Measurements from ENCODE around the gene PHPT1.
"Not testable (repeated sequence)": the region's sequence is repeated elsewhere in the genome, so short reads cannot be mapped to it uniquely, and the experiment has no call there.

Gene PHPT1

DNA sequence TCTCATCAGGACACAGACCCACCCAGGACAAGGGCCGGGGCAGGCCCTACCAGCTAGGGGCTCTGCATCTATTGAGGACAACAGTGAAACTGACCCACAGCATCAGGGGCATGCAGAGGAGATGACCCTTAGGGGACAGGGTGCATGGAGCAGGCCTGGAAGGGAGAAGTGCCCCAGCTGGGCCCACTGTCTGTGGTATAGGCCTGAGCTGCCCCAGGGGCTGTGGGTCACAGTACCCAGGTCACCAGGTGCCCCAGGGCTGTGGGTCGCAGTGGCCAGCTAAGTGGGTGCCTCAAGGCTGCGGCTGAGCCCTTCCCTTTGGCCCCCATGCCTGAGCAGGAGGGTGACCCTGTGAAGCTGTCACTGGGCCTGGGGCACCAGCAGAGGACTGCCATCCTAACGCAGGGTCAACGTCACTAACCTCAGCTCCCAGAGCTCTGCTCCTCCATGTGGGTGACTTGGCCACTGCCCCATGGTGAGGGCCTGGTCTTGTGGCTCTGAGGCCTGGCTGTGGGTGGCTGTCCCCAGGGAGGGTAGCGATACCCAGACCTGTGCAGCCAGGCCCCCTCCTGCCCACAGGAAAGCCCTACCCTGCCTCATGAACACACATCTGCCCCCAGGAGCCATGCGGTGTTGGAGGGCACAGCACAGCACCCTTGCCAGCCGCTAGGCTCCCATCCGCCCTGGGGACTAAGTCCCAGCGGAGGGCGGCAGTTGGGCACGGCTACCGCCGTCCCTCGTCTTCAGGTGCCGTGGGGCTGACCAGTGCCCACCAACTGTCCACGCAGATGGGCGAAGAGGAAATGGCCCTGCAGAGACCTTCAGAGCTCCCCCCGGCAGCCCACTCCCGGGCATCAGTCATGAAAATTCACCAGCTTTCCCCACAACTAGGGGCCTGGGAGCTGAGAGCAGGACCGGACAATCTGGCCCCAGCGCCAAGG lies 12.0 kb downstream of the PHPT1 start:
- DNase-seq, result no peak

DNA sequence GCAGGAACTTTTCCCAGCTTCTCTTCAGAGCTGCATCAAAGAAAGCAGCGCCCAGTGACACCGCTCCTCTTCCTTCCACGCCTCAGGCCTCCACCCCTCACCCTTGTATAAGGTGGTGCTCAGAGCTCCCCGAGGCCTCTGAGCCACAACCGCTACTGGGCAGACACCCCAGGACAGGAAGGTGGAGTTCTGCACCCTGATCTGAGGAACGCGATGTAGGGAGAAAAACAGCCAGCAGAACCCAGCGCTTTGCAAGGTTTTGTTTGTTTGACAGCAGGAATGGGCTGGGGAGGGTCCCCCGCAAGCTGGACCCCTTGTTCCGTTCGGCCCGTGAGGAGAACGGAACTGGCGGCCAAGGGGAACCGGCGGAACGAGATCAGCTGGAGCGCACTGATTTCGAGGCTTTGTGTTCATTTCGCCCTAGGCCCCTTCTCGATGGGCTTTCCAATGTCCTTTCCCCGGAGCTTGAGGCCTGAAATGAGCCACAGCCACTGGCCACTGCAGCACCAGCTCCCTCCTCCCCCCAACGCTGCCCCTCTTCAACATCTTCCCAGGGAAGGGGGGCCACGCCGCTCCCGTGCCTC lies 12.8 kb downstream of the PHPT1 start:
- no peak for DNase-seq

DNA sequence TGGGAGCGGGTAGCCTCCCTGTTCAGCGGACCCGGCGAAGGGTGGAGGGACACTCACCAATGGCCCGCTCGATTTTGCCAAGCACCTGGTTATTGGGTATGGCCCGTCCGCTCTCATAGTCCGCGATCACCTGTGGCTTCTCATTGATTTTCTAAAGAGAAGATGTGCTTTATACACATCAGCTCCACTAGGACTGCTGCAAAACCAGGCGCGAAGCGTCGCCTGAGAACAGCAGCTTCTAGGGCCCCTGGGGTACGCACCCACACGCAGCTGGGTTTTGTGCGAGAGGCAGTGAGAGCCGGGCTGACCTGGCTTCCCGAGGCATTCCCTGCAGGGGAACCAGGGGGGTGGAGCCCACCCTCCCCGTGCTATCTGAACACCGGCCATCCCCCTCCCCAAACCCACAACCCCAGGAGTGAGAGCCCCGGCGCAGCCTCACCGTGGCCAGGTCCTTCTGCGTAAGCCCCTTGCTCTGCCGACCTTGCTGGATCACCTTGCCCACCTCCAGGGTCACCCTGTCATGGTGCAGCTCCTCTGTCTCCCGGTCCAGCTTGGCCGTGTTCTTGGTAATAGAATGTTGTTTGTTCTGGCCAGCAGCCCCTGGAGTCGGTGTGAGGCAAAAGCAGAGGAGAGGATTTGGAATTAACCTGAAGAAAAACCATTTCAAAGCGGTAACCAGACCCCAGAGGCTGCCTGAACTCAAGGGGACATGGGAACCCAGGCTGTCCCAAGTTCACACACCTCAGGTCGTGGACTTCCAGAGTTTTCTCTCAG lies 13.8 kb downstream of the PHPT1 start:
- DNase-seq, result no peak

DNA sequence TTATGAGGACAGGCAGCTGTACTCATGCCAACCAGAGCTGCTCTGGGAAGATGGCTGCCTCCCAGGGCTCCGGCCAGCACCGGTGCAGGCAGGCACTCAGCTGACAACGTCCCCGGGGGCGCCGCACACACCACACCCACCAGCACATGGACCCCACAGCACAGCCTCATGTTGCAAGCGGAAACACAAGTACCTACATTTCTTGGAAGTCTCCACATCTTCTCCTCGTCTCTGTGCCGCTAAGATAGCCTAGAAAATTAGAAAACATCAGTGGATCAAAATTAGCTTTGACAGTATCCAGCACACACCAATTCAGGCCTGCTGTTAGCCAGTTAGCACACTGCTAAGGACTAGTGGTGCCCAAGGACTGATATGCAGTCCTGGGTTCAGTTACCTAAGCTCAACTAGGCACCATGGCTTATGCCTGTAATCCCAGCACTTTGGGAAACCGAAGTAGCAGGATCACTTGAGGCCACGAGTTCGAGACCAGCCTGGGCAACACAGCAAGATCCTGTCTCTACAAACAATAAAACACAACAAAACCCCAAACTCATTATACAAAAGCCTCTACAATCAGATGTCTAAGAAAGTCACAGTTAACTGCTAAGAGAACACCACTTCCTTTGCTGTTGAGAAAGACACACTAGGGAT lies 14.5 kb downstream of the PHPT1 start:
- no peak for DNase-seq

DNA sequence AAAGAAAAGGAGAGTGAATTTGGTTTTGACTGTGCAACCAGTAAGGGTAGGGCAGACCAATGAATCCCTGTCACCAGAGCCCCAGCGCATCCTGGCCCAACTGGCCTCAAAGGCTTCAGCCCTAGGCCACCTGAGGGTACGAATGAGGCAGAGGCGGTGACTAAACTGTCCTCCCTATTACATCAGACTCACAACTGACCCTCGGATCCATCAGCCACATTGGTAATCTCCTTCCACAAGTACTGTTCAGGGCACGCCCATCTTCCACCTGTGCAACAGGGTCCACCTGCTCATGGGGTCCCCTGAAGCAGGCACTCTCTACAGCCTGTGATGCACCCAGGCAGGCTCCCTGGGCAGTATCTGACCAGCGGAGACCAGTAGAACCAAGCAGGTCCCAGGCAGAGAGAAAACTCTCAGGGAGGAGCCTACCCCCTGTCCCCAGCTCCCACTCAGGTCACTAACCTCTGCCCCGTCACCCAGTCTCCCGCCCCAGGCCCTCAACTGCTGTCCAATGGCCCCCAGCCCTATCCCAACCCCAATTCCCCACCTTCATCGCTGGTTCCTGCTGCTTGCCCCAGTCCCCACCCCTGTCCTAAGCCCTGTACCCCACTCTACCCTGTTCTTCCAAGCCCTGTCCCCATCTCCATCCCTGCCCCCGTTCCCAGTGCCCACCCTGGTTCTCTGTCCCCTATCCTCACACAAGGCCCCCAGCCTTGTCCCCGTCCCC lies 16.0 kb downstream of the PHPT1 start:
- peak in 1 of 5 donors; percentile 1 for DNase-seq

DNA sequence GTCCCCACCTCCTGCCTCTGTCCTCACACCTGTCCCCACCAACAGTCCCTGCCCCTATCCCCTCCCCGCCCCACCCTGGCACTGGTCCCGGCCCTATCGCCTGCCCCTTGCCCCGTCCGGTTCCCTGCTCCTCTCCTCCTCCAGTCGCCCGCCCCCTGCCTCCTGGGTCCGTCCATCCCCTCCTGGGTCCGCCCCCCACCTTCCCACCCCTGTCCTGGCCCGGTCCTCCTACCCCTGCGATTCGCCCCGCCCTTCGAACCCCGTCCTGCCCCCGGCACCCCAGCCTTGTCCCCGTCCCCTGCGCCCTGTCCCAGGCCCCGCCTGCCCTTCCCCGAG lies 16.5 kb downstream of the PHPT1 start:
- no peak for DNase-seq

DNA sequence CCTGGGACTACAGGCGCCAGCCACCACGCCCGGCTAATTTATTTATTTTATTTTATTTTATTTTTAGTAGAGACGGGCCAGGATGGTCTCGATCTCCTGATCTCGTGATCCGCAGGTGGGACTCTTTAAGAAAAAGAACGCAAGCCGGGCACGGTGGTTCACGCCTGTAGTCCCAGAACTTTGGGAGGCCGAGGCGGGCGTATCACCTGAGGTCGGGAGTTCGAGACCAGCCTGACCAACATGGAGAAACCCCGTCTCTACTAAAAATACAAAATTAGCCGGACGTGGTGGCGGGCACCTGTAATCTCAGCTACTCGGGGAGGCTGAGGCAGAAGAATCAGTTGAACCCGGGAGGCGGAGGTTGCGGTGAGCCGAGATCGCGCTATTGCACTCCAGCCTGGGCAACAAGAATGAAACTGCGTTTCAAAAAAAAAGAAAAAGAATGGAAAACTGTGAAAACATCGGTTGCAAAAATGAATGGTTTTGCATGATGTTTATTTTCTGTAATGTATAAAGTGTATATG lies 17.8 kb downstream of the PHPT1 start:
- not testable (repeated sequence) for DNase-seq

DNA sequence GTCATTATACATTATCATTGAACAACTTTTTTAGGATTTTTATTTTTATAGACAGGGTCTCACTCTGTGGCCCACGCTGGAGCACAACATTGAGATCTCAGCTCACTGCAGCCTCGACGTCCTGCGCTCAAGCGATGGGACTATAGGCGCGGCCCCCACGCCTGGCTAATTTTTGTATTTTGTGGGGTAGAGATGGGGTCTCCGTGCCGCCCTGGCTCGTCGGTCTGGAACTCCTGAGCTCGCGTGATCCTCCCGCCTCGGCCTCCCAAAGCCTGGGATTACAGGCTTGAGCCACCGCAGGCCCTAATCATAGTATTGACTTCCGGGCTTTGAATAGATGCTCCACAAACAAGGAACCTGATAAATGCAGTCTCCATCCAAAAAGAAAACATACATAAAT lies 18.3 kb downstream of the PHPT1 start:
- DNase-seq, result no peak

DNA sequence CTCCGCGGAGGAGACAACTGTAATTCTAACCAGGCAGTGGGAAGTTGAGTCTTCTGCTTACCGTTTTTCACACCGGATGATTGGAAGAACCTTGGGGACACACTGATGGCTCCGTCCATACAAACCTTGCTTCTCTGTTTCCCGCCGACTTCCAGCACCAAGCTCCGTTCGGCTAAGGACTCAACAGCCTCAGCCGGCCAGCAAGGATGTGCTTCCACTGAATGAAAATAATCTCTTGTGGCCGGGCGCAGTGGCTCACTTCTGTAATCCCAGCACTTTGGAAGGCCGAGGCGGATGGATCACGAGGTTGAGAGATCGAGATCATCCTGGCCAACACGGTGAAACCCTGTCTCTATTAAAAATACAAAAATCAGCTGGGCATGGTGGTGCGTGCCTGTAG lies 18.7 kb downstream of the PHPT1 start:
- DNase-seq, result no peak

DNA sequence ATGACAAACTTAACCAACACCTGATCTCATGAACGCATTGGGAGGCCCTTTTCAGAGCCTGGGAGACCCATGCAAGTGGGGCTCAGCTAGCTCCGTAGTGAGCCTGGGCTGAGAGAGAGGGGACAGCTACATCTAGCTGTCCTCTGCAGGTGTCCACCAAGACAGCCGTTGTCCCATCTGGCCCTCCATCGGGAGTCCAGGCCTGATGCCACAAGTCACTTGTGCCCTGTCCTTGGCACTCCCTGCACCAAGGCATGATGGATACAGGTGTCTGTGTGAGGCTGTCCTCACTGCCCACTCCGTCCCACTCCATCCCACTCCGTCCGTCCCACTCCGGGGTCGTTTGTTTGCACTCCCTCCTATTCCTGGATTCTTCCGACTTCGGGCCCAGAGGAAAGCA lies 19.4 kb downstream of the PHPT1 start:
- no peak for DNase-seq

DNA sequence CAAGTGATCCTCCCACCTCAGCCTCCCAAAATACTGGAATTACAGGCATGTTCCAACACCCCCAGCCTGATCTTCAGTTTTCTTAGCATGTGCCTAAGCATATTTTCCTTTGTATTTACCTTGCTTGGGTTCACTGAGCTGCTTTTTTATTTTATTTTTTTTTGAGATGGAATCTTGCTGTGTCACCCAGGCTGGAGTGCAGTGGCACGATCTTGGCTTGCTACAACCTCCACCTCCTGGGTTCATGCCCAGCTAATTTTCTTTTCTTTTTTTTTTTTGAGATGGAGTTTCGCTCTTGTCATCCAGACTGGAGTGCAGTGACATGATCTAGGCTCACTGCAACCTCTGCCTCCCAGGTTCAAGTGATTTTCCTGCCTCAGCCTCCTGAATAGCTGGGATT lies 20.4 kb downstream of the PHPT1 start:
- not testable (repeated sequence) for DNase-seq

DNA sequence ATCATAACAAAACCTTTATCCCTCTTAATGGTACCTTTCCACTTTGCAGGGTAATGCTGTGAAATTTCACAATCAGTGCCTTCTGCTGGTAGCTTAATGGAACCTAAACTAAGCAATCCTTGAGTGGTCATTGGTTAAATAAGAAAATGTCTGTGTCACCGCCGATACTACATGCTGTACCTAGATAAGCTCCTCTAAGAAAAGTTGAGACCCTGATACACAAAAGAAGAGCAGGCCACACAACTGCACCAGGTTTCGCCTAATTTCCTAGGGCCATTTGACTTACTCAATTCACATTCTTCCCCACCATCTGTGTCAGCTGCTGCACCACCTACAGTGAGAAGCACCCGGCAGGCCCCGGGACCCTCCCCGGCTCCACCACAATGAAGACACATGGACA lies 25.9 kb downstream of the PHPT1 start:
- DNase-seq, result no peak

DNA sequence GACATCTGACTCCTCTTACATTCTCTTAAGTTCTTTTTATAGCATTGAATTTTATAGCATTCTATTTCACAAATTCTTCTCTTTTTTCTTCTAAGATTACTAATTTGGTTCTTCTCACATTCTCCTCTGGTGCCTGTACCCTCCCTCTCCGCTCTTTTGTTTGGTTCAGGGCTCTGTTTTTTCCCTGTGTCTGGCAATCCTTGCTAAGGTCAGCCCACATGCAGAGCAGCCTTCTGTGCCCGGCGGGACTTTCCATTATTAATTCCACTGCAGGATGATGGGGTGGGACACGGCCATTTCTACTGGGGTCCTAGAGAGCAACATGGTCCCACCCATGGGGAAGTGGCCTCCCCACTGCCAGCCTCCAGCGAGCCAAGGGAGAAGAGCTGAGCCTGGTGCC lies 27.3 kb downstream of the PHPT1 start:
- DNase-seq, result no peak

DNA sequence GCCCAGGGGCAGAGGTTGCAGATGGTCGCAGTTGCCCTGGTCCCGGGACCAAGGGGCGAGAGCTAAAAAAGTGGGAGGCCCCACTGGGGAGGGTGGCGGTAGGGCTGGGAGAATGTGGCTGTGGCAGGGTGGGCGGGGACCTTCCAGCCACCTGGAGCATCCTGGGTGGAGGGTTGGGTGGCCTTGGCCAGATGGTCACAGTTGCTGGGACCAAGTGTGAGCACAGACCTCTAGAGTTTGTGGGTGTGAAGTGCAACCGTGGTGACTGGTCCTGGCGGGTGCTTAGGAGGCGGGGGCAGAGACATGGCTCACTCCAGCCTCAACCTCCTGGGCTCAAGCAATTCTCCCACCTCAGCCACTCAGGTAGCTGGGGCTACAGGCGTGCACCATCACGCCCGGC lies 31.4 kb downstream of the PHPT1 start:
- no peak for DNase-seq

DNA sequence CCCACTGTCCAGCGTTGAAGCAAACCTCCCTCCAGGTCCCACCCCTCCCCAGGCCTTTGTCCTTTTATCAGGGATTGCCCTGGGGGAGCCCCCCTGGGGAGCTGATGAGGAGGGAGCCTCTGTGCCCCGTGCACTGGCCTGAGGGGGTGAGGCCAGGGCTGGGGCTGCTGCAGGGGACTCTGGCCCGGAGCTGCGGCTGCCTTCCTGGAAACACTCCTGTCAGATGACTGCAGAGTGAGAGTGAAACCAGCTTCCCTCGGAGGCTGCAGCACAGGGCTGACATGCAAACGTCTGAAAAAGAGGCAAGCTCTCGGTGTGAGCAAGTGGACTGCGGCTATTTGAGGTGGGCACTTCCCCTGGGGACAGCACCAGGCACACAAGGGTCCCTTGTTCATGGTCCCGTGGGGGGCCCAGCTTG lies 32.5 kb downstream of the PHPT1 start:
- peak in 2 of 5 donors; percentile 22 to 85 for DNase-seq

DNA sequence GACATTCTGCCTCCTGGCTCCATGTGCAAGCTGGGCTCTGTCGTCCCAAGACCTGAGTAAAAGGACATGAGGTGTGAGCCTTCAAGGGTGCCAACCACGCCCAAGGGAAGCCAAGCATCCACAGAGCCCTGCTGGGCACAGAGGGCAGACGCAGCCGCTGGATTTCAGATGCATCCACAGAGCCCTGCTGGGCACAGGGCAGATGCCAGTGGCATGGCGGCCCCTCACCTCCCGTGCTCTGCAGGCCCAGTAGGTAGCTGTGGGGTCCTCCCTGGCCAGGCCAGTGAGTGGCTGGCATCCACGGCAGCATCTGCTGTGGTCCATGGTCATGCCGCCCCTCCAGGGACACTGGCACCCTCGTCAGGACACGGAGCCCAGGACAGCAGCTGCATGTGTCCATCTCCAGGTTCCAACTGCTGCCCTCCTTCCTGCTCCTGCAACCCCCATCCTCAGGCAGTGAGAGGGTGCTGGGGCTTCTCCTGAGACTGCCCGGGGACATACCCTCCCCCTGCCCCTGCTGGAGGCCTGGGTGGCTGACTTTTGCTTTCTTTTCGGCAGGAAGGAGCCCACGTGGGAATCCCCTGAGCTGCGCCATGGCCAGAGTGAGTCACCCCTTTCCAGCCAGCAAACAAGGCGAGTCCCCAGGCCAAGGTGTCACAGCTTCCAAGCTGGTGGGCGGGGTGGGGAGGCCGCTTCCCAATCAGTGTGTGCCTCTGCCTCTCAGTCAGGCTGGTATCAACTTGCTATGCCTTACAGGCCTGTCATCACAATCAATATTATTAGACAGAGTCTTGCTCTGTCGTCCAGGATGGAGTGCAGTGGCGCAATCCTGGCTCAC lies 33.1 kb downstream of the PHPT1 start:
- peak; percentile 78 to 88 (median 85) for DNase-seq

DNA sequence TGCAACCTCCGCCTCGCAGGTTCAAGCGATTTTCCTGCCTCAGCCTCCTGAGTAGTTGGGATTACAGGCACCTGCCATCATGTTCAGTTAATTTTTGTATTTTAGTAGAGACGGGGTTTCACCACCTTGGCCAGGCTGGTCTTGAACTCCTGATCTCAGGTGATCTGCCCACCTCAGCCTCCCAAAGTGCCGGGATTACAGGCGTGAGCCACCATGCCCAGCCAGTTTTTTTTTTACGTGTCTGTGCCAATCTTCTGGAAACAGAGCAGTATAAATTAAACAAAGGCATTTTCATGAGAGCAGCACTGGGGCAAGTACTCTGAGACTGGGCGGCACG lies 33.7 kb downstream of the PHPT1 start:
- DNase-seq, result not testable (repeated sequence)

DNA sequence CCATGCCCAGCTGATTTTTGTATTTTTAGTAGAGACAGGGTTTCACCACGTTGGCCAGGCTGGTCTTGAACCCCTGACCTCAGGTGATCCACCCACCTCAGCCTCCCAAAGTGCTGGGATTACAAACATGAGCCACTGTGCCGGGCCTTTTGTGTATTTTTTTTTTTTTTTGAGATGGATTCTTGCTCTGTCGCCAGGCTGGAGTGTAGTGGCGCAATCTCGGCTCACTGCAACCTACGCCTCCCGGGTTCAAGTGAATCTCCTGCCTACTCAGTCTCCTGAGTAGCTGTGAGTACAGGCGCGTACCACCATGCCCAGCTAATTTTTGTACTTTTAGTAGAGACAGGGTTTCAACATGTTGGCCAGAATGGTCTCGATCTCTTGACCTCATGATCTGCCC lies 34.5 kb downstream of the PHPT1 start:
- DNase-seq, result not testable (repeated sequence)

DNA sequence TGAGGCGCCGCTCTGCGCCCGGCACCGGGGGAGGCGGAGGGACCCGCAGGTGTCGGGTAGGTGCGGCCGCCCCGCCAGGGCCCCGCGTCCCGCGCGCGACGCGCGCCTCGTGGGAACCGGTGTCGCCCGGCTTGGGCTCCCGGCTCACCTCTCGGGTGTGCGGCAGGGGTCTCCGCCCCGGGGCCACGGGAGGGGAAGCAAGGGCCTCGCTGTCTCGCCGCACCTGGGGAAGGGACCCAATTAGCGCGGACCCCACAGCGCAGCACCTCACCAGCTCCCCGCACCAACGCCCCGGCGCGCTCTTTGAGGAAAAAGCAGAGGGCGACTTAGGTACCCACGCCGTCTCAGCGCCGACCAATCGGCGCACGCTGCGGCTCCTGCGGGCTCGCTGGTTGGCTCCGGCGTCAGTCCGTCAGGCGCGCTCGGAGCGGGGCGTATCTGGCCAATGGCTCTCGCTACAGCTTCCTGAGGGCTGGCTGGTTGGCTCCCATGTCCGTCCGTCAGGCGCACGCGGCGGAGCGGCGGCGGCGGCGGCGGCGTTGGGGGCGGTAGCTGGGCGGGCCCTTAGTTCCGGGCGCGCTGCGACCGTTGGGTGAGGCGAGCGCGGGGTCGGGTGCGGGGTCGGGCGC lies 36.9 kb downstream of the PHPT1 start, which contains the start of gene TRAF2:
TRAF2 (plus strand) TSS at position 567 of the 629 bp plus-strand sequence. CDS start 12,225 bp downstream, outside the sequence.
- peak; percentile 94 to 100 (median 95) for DNase-seq

Measured in T-helper 1 cell (primary cell).